HCT116 (cell line): ENCODE results near the gene SAG.

Source experiments
- SP1 ChIP-seq: IDR thresholded peaks from 2 replicates; pipeline ENCODE4 v1.6.1; 2012; ENCODE audit warnings: low read depth
- YY1 ChIP-seq: IDR thresholded peaks from 2 replicates; pipeline ENCODE4 v1.6.1; 2011; ENCODE audit warnings: low read length, low read depth, moderate library complexity, mild to moderate bottlenecking; ENCODE audit not compliant: insufficient replicate concordance; ENCODE audit errors: extremely low read depth

GRCh38 chr2:233355916-233356315, 48.3 kb downstream of the SAG start:
- no peak for TF ChIP-seq SP1
- no peak for TF ChIP-seq YY1
